ENCODE data around the gene SLC22A1. TPM values are rescaled to one million over a fixed set of nuclear protein-coding genes. Genes with fewer than 3 reads are reported as not detected.

Gene SLC22A1
- total RNA-seq, 1 experiment from 2014 or later = 0.39 TPM

GRCh38 chr6:160079686-160080043 is 42.0 kb upstream of the SLC22A1 start:
- Histone ChIP-seq H3K14ac (ENCODE audit: insufficient read depth, low read length) (no peak overlapping the region), H3K79me2 (ENCODE audit: insufficient read depth, low read length) (no peaks in the 10 kb centered on the region), H3K4ac (ENCODE audit: low read depth, low read length) (no peak overlapping the region), H3K18ac (ENCODE audit: insufficient read length, low read depth, low read length) (no peak overlapping the region), H2BK15ac (ENCODE audit: low read depth, low read length) (no peak overlapping the region), H3K56ac (ENCODE audit: insufficient read length, low read depth, low read length) (no peak overlapping the region), H3K27ac (ENCODE audit: insufficient read length, low read depth, low read length) (no peak overlapping the region), H4K91ac (ENCODE audit: insufficient read length, low read depth, low read length) (no peak overlapping the region), H3K23me2 (ENCODE audit: insufficient read length, low read depth, low read length, poor library complexity, severe bottlenecking) (no peaks in the 10 kb centered on the region), H3K9me3 (ENCODE audit: control insufficient read depth, low read depth, low read length) (peaks cover 9% of the 10 kb centered on the region), H4K20me1 (ENCODE audit: control insufficient read depth, insufficient read depth, insufficient read length) (no peaks in the 10 kb centered on the region), H4K8ac (replicated peaks; ENCODE audit: insufficient read length, low read depth, low read length) (no peak overlapping the region), H3K4me2 (ENCODE audit: insufficient read depth, insufficient read length, low read length) (no peak overlapping the region), H4K5ac (ENCODE audit: insufficient read length, low read depth, low read length) (no peak overlapping the region), H3K23ac (ENCODE audit: insufficient read length, low read depth, low read length) (no peak overlapping the region), H3K79me1 (ENCODE audit: insufficient read depth, low read depth, low read length, poor library complexity, severe bottlenecking) (no peaks in the 10 kb centered on the region), H2BK5ac (ENCODE audit: insufficient read length, low read length) (no peak overlapping the region), H3T11ph (ENCODE audit: low read length) (no peak overlapping the region), H3K27me3 (ENCODE audit: insufficient read depth, low read length) (no peaks in the 10 kb centered on the region), H2BK120ac (ENCODE audit: low read depth, low read length, poor library complexity, severe bottlenecking) (no peak overlapping the region), H2AK5ac (ENCODE audit: insufficient read length, low read length) (no peak overlapping the region), H3K9ac (ENCODE audit: extremely low read depth, insufficient read length, low read length) (no peak overlapping the region), H3K4me1 (ENCODE audit: insufficient read depth, low read length) (no peaks in the 10 kb centered on the region), H2BK20ac (ENCODE audit: low read depth, low read length, poor library complexity, severe bottlenecking) (no peak overlapping the region), H2AFZ (ENCODE audit: low read length) (no peak overlapping the region), H2BK12ac (ENCODE audit: insufficient read length, low read depth, low read length) (no peak overlapping the region)
- Mint-ChIP-seq H3K9me3 (peaks cover 5 to 8% of the 10 kb centered on the region in 2 experiments), H3K4me1 (peaks cover 2 to 3% of the 10 kb centered on the region in 2 experiments; a peak in 2 of 4 replicates), H3K36me3 (ENCODE audit: insufficient read depth in 1 of 3, low read depth in 3 of 3) (peaks cover 69 to 90% (median 85%) of the 10 kb centered on the region in 3 experiments), H3K4me3 (no peak overlapping the region), H3K27me3 (ENCODE audit: low read depth) (no peaks in the 10 kb centered on the region), H3K27ac (no peak overlapping the region; a peak in 1 of 7 replicates)
- TF ChIP-seq CTCF (conservative IDR thresholded peaks at IDR 0.05) = no peak
- no CpG with 5 or more reads among the region's 12 CpGs for WGBS (ENCODE audit: extremely low coverage, insufficient read length, low lambda C conversion rate)
- no peak for DNase-seq

Data from H9 (cell line).